Activated CD4-positive, alpha-beta T cell treated with anti-CD3 and anti-CD28 coated beads, Interleukin-10, Interleukin-2, amounts not matched to agents 100 ng/mL and 50 ng/mL, durations not matched to agents 16 hours and 8 hours (primary cell): ENCODE results near the gene SHISA8.
"Not testable (repeated sequence)": the region's sequence is repeated elsewhere in the genome, so short reads cannot be mapped to it uniquely, and the experiment has no call there.

Source experiments
- DNase-seq: peaks from one replicate; pipeline ENCODE4 v3.0.0-alpha.2; 2020

Gene SHISA8

GRCh38 chr22:41915035-41915785, at the start of gene SHISA8:
Gene SHISA8, minus strand, starts transcription at chr22:41915074. Its CDS starts 407 bp downstream, at chr22:41914667.
- peak; percentile 36 for DNase-seq

GRCh38 chr22:41964112-41964491, 49.2 kb upstream of the SHISA8 start:
- DNase-seq = no peak

- no peak for DNase-seq
Measured at GRCh38 chr22:41963453-41964111, 48.7 kb upstream of the SHISA8 start.

GRCh38 chr22:41957941-41958556, 43.2 kb upstream of the SHISA8 start:
- no peak for DNase-seq

GRCh38 chr22:41952713-41953112, 37.8 kb upstream of the SHISA8 start:
- DNase-seq = no peak

GRCh38 chr22:41951898-41952474, 37.1 kb upstream of the SHISA8 start, which contains the start of gene SMIM45:
Gene SMIM45, plus strand, starts transcription at chr22:41952150.
- no peak for DNase-seq

GRCh38 chr22:41949297-41949965, 34.6 kb upstream of the SHISA8 start:
- DNase-seq = no peak

- DNase-seq = not testable (repeated sequence)
Measured at GRCh38 chr22:41948928-41949296, 34.0 kb upstream of the SHISA8 start.

GRCh38 chr22:41948142-41948541, 33.3 kb upstream of the SHISA8 start:
- DNase-seq = no peak

- DNase-seq = no peak
Measured at GRCh38 chr22:41947424-41948080, 32.7 kb upstream of the SHISA8 start.

- peak; percentile 98 for DNase-seq
Measured at GRCh38 chr22:41946629-41947423, 32.0 kb upstream of the SHISA8 start, which contains the start of gene CENPM. Gene CENPM, minus strand, starts transcription at chr22:41947152. Its CDS starts 76 bp downstream, at chr22:41947076.

GRCh38 chr22:41943661-41944209, 28.9 kb upstream of the SHISA8 start:
- peak; percentile 52 for DNase-seq

GRCh38 chr22:41940832-41941765, 26.2 kb upstream of the SHISA8 start:
- DNase-seq = peak; percentile 89

GRCh38 chr22:41939981-41940831, 25.3 kb upstream of the SHISA8 start:
- peak; percentile 96 for DNase-seq

- no peak for DNase-seq
Measured at GRCh38 chr22:41936894-41937169, 22.0 kb upstream of the SHISA8 start.

GRCh38 chr22:41935509-41935908, 20.6 kb upstream of the SHISA8 start:
- DNase-seq = no peak

GRCh38 chr22:41935015-41935351, 20.1 kb upstream of the SHISA8 start:
- DNase-seq = no peak

GRCh38 chr22:41934284-41935014, 19.6 kb upstream of the SHISA8 start:
- no peak for DNase-seq
